Dedifferentiated amniotic fluid mesenchymal stem cell (primary cell): Measurements from ENCODE around the gene TJP3.
"Not testable (repeated sequence)": the region's sequence is repeated elsewhere in the genome, so short reads cannot be mapped to it uniquely, and the experiment has no call there.

Source experiments
- DNase-seq: peaks from one replicate; pipeline ENCODE4 v3.0.0-alpha.2; 2016; ENCODE audit errors: extremely low spot score

The TJP3 gene, protein sequence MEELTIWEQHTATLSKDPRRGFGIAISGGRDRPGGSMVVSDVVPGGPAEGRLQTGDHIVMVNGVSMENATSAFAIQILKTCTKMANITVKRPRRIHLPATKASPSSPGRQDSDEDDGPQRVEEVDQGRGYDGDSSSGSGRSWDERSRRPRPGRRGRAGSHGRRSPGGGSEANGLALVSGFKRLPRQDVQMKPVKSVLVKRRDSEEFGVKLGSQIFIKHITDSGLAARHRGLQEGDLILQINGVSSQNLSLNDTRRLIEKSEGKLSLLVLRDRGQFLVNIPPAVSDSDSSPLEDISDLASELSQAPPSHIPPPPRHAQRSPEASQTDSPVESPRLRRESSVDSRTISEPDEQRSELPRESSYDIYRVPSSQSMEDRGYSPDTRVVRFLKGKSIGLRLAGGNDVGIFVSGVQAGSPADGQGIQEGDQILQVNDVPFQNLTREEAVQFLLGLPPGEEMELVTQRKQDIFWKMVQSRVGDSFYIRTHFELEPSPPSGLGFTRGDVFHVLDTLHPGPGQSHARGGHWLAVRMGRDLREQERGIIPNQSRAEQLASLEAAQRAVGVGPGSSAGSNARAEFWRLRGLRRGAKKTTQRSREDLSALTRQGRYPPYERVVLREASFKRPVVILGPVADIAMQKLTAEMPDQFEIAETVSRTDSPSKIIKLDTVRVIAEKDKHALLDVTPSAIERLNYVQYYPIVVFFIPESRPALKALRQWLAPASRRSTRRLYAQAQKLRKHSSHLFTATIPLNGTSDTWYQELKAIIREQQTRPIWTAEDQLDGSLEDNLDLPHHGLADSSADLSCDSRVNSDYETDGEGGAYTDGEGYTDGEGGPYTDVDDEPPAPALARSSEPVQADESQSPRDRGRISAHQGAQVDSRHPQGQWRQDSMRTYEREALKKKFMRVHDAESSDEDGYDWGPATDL

DNA sequence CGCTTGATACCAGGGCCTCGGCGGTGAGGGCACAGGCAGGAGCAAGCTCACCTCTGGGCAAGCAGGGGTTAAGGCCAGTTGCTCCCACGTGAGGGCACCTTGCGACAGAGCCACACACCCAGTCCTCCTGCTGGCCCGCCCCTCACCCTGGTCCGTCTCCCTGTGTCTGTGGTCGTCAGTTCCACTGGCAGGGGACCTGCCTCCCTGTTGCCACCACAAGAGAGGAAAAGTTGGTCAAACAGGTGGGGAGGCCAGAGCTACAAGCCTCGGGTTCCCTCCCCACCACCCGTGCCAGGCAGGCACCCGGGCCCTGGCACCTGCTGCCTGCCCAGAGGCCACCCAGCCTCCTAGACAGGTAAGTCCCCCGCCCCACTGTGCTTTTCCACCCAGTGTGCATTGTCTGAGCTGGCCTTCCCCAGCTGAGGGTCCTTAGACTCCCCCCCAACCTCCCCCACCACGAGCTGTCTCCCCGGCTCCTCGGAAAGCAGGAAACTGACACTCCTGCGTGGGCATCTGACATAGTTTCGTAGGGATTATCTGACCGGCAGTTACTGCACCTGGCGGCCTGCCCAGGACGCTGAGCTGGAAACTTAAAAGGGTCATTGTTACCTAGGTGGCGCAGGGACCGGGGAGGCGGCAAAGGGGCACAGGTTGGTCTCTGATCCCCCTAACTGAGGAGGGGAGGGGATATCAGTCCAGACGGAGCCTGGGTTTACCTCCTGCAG is at the start of gene TJP3:
TSS of gene TJP3 (plus strand) at position 178 of the 725 bp plus-strand sequence. CDS start 20,049 bp downstream, outside the sequence.
- no peak for DNase-seq

DNA sequence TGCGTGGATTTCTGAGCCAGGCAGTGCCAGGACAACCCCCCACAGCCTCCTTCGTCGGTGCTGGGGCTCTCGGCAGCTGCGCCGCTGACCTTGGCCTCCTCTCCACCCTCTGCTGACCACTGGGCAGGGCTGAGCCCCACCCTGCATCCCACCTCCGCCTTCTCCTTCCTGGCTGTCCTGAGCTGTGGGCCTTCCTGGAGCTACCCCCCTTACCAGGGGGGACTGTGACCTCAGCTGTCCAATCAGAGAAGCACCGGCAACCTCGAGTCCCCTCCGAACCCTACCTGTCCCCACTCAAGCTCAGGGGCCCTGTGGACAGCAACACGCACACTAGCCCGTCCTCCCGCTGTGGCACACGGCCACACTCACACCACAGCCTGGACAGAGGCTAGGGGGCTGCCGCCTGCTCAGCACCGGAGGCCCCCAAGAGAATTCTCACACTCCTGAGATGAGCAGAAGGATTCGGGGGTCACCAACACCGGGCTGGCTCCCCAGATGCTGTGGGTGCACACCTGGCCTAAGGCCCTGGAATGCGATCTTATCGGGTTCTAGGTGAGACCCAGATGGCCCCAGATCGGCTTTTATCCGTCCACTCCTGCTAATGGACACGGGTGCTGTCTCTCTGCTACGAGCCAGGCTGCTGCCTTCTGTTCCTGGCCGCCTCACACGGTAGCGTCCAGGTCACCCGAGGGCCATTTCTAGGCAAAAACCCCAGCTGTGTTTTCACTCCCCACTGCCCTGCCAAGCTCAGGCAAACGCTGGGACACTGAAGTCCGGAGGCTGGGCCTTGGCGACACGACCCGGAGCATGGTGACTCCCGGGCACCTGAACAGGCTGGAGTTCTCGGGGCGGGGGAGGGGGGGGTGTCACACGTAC is 49.1 kb upstream of the TJP3 start:
- DNase-seq, result no peak

DNA sequence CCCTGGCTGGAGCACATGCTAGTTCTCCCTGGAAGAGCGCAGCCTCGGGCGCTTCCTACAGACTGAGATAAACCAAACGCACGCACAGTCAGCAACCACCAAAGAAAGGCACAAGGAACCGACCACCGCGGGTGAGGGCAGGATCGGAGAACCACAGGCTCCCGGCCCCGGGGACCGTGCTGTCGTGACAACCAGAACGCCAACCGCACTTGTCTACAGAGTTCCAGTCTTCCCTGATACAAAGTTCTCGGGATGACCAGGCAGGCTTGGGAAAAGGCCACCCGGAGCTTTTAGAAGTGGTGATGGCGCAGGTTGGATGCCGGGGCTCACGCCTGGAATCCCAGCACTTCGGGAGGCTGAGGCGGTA is 48.5 kb upstream of the TJP3 start:
- no peak for DNase-seq

DNA sequence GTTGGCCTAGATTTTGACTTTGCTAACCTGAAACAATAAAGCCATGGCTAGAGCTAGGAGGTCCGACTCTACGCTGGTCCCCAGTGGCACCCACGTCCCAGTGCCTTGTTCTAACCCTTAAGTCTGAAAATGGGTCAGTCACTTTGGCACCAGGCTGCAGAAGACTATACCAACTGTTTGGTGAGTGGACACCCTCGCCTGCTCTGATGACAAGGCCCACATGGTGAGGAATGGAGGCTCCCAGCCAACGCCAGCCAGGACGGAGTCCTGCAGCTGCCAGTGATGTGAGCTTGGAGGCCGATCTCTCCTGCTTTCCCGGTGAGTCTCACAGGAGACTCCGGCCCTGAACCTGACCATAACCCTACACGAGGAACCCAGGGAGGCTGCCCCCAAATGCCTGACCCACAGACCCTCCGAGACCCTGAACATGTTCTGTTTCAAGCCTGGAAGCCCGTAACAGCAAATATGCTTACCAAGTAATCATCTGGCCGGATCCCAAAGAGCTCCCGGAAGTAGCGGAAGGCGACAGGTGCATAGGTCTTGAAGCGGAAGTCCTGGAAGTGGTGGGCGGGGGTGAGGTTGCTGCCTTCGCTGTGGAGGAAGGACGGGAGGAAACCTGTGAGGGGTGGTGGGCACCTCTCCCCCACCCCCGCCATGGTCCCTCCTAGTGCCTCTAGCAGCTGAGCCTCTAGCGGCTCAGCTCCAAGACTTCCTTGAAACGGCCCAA is 47.5 kb upstream of the TJP3 start:
- no peak for DNase-seq

DNA sequence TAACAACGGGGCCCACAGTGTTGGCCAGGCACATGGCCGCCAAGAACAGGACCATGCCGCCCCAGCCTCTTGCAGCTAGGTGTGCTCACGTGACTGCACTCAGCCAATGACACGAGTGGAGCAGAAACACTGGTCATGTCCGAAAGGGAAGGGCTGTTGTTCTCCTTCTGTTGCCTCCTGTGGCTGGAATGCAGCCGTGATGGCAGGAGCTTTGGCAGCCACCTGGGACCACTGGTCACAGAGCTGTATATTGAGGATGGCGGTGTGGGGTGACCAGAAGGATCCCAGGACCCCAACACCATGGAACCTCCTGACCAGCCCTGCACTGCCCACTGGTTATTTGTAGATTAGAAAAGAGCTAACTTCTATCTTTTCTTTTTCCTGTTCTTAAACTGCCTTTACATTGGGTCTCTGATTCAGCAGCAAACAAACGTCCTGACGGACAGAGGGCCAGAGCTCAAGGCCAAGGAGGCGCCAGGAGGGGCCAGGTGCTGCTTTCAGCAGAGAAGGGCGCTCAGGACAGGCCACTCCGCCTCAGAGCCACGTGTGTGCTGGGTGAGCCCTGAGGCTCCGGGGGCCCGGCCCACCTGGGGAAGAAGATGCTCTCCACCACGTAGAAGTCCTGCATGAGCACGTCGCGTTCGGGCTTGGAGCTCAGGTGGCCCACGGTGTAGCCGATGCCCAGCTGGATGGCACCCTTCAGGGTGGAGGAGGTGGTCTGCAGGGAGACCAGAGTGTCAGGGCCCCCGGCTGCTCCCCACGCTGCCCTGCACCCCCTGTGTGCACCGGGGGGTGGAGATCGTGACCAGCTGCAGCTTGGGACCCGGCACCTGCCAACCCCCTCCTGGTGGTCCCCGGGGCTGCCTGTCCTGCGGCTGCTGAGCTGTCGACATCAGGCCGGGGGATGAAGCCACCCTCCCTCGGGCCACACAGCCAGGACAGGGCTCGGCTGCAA is 46.6 kb upstream of the TJP3 start:
- no peak for DNase-seq

DNA sequence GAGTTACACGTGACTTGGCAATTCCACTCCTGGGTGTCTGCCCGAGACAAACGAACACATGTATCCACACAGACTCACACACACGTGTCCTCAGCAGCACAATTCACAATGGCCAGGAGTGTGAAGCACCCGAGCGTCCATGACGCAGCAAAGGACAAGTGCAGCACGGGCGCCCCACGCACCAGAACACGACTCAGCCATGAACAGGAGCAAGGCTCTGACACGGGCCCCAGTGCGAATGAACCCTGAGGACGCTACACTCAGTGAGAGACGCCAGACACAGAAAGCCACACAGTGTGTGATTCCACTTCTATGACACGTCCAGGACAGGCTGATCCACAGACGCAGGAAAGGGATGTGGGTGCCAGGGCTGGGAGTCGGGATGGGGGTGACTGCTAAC is 44.3 kb upstream of the TJP3 start:
- no peak for DNase-seq

DNA sequence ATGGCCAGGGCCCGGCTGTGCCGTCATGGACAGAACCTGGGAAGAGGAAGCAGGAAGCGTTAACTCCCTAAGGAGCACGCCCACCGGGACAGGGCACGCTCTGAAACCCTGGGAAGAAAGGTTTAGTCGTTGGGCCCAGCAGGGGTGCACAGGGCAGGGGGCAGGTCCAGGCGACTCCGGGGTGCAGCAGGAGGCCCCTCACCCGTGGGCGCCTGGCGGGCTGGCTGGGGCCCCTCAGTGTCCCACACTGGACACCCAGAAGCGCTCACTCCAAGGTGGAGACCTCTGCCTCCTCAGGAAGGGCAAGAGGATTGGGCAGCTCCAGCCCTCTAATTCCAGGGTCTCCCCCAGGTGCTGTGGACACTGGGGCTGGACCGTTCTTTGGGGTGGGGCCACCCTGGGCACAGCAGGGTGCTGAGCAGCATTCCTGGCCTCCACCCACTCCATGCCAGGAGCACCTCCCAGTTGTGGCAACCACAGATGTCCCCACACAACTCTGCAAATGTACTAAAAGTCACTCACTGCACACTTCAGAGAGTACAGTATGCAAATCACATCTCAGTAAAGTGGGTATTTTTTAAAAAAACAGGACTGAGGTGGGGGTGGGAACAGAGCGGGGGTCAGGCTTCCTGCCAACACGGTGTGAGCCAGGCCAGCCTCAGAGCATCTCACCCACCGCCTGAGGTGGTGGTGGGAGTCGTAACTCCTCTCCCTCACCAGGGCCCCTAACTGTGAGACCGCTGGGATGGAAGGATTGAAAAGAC is 43.1 kb upstream of the TJP3 start:
- no peak for DNase-seq

DNA sequence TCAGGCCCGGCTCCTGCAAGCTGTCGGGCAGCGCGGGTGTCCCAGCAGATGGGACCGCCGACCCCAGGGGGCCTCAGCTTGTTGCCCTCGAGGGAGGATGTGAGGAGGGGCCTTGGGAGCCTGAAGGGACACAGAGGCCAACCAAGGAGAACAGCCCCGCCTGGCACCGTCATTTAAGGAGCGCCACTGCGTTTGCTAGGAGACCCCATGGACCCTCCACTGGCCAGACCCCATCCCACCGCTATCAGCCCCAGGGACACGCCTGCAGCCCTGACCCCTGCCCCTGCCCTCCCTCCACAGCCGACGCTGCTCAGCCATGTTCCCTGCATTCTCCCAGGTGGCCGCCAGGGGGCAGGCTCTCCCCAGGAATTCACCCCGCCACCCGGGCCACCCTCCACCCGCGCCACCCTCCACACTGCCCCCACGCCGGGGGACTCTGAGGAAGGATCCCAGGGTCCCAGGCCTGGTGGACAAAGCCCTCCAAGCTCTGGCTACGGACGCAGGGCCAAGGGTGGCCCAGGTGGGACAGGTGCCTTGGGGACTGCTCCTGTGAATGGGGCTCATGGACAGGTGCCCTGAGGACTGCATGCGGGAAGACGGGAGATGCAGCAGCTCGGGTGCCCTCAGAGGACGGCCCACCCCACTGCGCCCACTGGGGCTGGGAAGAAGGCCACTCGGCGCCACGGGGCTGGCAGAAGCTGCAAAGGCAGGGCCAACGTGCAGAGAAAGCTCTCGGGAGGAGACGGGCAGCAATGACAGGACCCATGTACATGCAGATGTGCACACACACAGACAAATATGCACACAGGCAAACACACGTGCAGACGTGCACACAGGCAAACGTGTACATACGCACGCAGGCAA is 42.3 kb upstream of the TJP3 start:
- no peak for DNase-seq

DNA sequence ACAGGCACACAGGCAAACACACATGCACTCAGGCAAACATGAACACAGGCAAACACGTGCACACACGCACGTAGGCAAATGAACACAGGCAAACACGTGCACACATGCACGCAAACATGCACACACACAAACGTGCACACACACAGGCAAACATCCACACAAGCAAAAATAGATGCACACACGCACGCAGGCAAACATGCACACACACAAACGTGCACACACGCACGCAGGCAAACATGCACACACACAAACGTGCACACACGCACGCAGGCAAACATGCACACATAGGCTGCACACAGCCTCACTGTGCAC is 41.7 kb upstream of the TJP3 start:
- DNase-seq, result not testable (repeated sequence)

DNA sequence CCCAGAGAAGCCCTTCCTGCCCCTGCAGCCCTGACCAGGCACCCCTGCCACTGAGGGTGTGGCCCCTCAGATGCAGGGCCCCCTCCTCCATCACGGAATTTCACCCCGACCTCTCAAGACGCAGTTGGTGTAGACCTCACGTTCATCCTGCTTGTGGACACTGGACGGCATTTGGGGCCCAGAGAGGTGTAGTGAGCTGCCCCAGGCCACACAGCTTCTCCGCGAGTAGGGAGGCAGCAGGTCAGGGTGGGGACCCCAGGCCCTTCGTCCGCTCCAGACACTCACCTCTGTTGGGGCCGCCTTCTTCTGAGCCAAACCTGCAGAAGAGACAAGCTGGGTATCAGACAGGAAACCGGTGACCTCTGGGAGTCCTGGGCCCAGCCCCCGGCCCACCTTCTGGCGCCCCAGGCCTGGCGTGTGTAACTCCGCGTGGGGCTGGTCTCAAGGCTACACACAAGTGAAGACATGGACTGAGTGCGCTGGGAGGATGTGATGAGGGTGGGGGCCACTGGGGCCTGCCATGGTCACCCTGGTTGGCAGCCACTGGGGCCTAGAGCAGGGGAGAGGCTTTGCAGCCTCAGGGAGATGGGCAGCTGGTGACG is 41.0 kb upstream of the TJP3 start:
- no peak for DNase-seq

DNA sequence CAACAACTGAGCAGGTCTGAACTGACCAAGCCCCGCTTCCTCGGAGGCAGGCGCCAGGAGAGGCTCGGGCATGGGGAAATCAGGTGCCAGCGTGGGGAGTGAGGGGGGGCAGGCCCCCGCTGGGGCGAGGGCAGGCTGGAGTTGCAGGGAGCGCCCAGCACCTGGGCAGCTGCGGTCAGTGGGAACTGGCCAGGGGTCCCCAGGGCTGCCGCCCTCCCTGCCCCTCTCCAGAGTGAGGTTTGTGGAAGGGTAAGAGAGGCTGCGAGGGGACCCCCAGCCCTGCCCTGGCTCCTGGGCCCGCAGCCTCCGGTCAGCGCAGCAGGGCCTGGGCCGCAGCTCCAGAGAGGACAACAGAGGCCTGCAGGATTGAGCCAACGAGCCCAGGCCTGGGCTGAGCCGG is 40.4 kb upstream of the TJP3 start:
- DNase-seq, result no peak

DNA sequence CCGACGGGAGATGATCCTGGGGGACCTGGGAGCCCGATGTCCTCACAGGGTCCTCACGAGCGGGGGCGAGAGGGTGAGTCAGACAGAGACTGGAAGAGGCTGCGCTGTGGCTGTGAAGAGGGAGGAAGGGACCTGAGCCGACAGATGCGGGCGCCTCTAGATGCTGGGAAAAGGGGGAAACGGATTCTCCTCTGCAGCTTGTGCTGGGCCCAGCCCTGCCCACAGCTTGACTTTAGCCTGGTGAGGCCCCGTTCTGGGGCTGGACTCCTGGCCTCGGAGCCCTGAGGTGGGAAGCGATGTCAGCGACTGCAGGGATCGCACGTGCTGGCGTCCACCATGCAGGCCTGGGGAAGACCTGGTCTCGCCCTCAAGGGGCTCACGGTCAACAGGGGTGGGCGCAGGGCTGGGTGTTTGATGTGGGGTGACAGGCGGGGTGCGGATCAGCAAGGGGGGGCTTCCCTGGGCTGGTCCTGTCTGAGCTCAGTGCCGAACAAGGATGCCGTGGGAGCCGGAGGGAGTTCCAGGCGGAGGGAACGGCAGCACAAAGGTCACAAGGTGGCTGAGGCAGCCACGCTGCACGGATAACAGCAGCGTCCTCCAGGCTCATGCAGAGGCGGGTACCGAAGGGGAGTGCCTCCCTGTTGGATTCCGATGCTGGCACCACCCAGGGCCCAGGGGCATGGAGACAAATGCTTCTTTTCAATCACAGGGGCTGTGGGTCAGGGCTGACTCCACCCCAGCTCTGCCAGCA is 39.7 kb upstream of the TJP3 start:
- DNase-seq, result no peak

DNA sequence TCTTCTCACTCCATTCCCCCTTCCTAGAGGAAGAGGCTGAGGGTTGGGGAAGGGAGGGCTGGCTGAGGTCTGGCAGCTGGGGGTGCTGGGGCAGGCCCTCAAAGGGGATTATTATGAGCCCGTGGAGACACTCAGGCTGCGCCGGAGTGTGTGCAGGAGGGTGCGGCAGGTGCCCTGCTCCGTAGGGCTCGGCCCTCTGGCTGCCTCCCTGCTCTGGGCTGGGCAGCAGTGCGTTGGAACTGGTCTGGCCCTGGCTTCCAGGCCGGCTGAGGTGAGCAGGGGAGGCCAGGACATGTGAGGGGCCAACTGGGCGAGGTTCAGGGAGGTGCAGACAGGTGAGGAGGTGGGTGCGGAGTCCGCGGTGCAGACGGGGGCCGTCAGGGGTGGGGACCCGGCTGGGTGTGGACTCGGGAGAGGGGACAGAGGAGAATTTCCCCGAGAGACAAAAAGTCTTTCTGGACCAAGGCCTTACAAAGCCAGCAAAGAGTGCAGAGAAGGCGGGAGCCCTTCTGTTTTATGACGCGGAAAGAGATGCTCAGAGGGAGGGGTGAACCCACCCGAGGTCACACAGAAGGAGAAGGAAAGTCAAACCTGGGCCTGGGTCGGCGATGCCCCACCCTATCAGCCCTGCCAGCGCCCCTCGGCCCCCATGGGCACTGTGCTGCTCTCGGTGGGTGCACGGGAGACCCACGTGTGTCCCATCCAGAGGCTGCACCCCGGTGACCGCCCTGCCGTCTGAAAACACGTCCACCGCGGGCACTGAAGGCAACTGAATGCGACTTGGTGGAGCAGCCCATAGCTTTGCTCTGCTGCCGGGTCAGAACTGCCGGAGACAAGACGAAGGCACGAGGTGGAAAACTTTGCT is 38.9 kb upstream of the TJP3 start:
- no peak for DNase-seq

DNA sequence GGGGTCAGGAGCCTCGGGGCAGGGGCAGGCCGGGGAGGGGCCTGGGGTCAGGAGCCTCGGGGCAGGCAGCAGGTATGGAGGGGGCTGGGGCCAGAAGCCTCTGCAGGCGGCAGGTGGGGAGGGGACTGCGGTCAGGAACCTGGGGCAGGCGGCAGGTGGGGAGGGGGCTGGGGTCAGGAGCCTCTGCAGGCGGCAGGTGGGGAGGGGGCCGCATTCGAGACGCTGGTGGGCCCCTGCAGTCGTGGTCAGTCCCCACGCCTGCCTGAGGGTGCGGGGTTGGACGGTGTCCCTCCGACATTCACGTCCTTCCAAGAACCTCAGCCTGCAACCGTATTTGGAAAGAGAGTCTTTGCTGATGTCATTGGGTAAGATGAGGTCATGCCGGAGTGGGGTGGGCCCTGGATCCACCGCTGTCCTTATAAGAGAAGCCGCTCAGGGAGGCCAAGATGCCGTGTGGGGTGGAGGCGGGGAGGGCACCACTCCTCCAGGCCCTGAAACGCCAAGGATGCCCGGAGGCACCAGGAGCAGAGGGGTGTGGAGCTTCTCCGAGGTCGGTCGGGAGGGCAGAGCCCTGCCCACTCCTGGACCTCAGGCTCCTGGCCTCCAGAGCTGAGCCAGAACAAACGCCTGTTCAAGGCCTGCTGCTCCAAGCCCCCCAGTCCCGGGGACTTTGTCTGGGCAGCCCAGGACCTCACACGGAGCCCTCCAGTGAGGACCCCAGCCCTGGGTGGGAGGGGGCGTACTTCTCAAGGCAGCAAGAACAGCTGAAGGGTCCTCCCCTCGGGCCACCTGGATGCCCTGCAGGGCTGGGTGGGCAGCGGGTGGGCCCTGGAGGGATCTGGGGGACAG is 38.0 kb upstream of the TJP3 start:
- peak; percentile 80 for DNase-seq
